Measurements from ENCODE around the gene GRAMD1C. TPM values are rescaled to one million over a fixed set of nuclear protein-coding genes. Genes with fewer than 3 reads are reported as not detected.

Gene GRAMD1C
- total RNA-seq, 2 experiments from 2014 or later = 4.1 to 6.4 TPM

GRCh38 chr3:113829576-113830354 is 8.8 kb upstream of the GRAMD1C start:
- peaks cover 40% of the 10 kb centered on the region for H3K4me1 ChIP-seq (ENCODE audit: insufficient read depth, low read length, poor library complexity, severe bottlenecking)
- intact Hi-C loops (cut with micrococcal nuclease; ENCODE audit: unreplicated experiment) = loop anchor here (10.0 kb wide), 1 partner anchor 625 kb away; no protein-coding TSS in a partner anchor
- H4K20me1 ChIP-seq (ENCODE audit: insufficient read depth, low read length) = no peaks in the 10 kb centered on the region
- no peaks in the 10 kb centered on the region for H3K79me2 ChIP-seq (ENCODE audit: insufficient read depth, low read depth, low read length)
- peak overlapping the region; percentile 54 for H3K27ac ChIP-seq (ENCODE audit: low read depth, low read length, poor library complexity, severe bottlenecking)
- DNase-seq (ENCODE audit: low spot score) = no peak
- peaks cover 20% of the 10 kb centered on the region for H3K9me3 ChIP-seq (ENCODE audit: low read length)
- no peaks in the 10 kb centered on the region; the same call in 1 of the 2 replicates for H3K36me3 ChIP-seq (ENCODE audit: insufficient read depth, low read length)
- BruUV-seq (replicated peaks) = no TSS peak
- POLR2A ChIA-PET = interaction anchor here (0.5 to 1.1 kb wide), 5 partner anchors 13 to 383 kb away, joined by 3 to 9 read pairs (median 5); partner anchors contain the start of gene ATP6V1A
- CTCF ChIA-PET (ENCODE audit: unreplicated experiment) = no interaction called here
- peak overlapping the region; percentile 57 for H3K4me2 ChIP-seq (ENCODE audit: low read length)
- peak overlapping the region; percentile 73; the same call in 1 of the 2 replicates for H2AFZ ChIP-seq (ENCODE audit: low read length)
- H3K4me3 ChIP-seq (ENCODE audit: low read depth, low read length, poor library complexity, severe bottlenecking) = peak overlapping the region; percentile 23
- H3K9me2 ChIP-seq (ENCODE audit: insufficient read depth, low read length) = no peaks in the 10 kb centered on the region
- no peak for TF ChIP-seq CTCF (conservative IDR thresholded peaks at IDR 0.05; ENCODE audit: low read length)
- TF ChIP-seq EZH2phosphoT487 (IDR thresholded peaks at IDR 0.05; ENCODE audit: borderline replicate concordance, low read depth, low read length) = no peak

- H3K4me1 ChIP-seq (ENCODE audit: insufficient read depth, low read length, poor library complexity, severe bottlenecking) = peaks cover 40% of the 10 kb centered on the region
- DNase-seq (ENCODE audit: low spot score) = no peak
- intact Hi-C loops (cut with micrococcal nuclease; ENCODE audit: unreplicated experiment) = loop anchor here (10.0 kb wide), 1 partner anchor 624 kb away; no protein-coding TSS in a partner anchor
- H3K4me3 ChIP-seq (ENCODE audit: low read depth, low read length, poor library complexity, severe bottlenecking) = peak overlapping the region; percentile 23
- BruUV-seq (replicated peaks) = no TSS peak
- H3K27ac ChIP-seq (ENCODE audit: low read depth, low read length, poor library complexity, severe bottlenecking) = peak overlapping the region; percentile 54
- peak overlapping the region; percentile 57 for H3K4me2 ChIP-seq (ENCODE audit: low read length)
- H2AFZ ChIP-seq (ENCODE audit: low read length) = peak overlapping the region; percentile 73; the same call in 1 of the 2 replicates
- no peaks in the 10 kb centered on the region for H3K9me2 ChIP-seq (ENCODE audit: insufficient read depth, low read length)
- no peaks in the 10 kb centered on the region for H3K79me2 ChIP-seq (ENCODE audit: insufficient read depth, low read depth, low read length)
- H3K36me3 ChIP-seq (ENCODE audit: insufficient read depth, low read length) = no peaks in the 10 kb centered on the region; the same call in 1 of the 2 replicates
- POLR2A ChIA-PET = interaction anchor here (1.0 kb wide), 1 partner anchor 14 kb away, joined by 5 read pairs; no protein-coding TSS in a partner anchor
- H4K20me1 ChIP-seq (ENCODE audit: insufficient read depth, low read length) = no peaks in the 10 kb centered on the region
- peaks cover 20% of the 10 kb centered on the region for H3K9me3 ChIP-seq (ENCODE audit: low read length)
- no peak for TF ChIP-seq CTCF (conservative IDR thresholded peaks at IDR 0.05; ENCODE audit: low read length)
- no peak for TF ChIP-seq EZH2phosphoT487 (IDR thresholded peaks at IDR 0.05; ENCODE audit: borderline replicate concordance, low read depth, low read length)
- CTCF ChIA-PET (ENCODE audit: unreplicated experiment) = no interaction called here
Observed at GRCh38 chr3:113831103-113831355, 7.6 kb upstream of the GRAMD1C start.

Data from OCI-LY7 (cell line).